WTC11 (cell line): ENCODE results near the gene CLIC6. TPM values are rescaled to one million over a fixed set of nuclear protein-coding genes. Genes with fewer than 3 reads are reported as not detected.

Experiments
- ATAC-seq: fragments of 200-7000 bp; cut with Tn5 transposase; 2 replicates; pipeline ENCODE4 v1.10.0; 2021; ENCODE audit warnings: mild to moderate bottlenecking, moderate library complexity
- CTCF ChIA-PET: fragments of 300-600 bp; sonication (Branson Sonifier 250); formaldehyde crosslinking; loops from one replicate; lab custom pipeline; 2021; ENCODE audit warnings: antibody characterized with exemption; lab: Charles Lee
- POLR2A ChIA-PET: fragments of 350-600 bp; sonication (Branson Sonifier 250); formaldehyde crosslinking; loops from one replicate; lab custom pipeline; 2021; ENCODE audit warnings: antibody characterized with exemption; lab: Charles Lee
- DNase-seq: peaks from one replicate; pipeline ENCODE4 v3.0.0; 2021; ENCODE audit warnings: low spot score
- H3K27ac Mint-ChIP-seq: 2 replicates; pipeline ENCODE4 v1.8.0; 2021; ENCODE audit warnings: mixed read lengths
- H3K27me3 Mint-ChIP-seq: 2 replicates; pipeline ENCODE4 v1.8.0; 2021; ENCODE audit warnings: low read depth, mild to moderate bottlenecking, moderate library complexity, mixed read lengths
- H3K36me3 Mint-ChIP-seq: 2 replicates; pipeline ENCODE4 v1.8.0; 2021; ENCODE audit warnings: mixed read lengths
- H3K4me1 Mint-ChIP-seq: 2 replicates; pipeline ENCODE4 v1.8.0; 2022; ENCODE audit warnings: mixed read lengths
- H3K4me3 Mint-ChIP-seq: 2 replicates; pipeline ENCODE4 v1.8.0; 2021; ENCODE audit warnings: mild to moderate bottlenecking, moderate library complexity, mixed read lengths
- H3K9me3 Mint-ChIP-seq: 2 replicates; pipeline ENCODE4 v1.8.0; 2021; ENCODE audit warnings: mixed read lengths
- AR ChIP-seq: fragments of 250-450 bp; sonication (Bioruptor Pico); IDR thresholded peaks from 2 replicates; pipeline ENCODE4 v1.9.0; 2021; ENCODE audit warnings: mild to moderate bottlenecking
- ATF6 ChIP-seq: sonication (generic); formaldehyde crosslinking; IDR thresholded peaks from 2 replicates; pipeline ENCODE4 v1.8.1; 2023; ENCODE audit warnings: mild to moderate bottlenecking, missing genetic modification reagents
- CDX4 ChIP-seq: fragments of 250-450 bp; sonication (Bioruptor Pico); IDR thresholded peaks from 2 replicates; pipeline ENCODE4 v1.9.0; 2021; ENCODE audit warnings: moderate library complexity, mild to moderate bottlenecking, inconsistent platforms, borderline replicate concordance
- E2F1 ChIP-seq: sonication (generic); formaldehyde crosslinking; IDR thresholded peaks from 2 replicates; pipeline ENCODE4 v1.8.0; 2022; ENCODE audit warnings: mild to moderate bottlenecking, missing genetic modification reagents
- FOXP1 ChIP-seq: sonication (generic); formaldehyde crosslinking; IDR thresholded peaks from 2 replicates; pipeline ENCODE4 v1.8.0; 2022; ENCODE audit warnings: missing genetic modification reagents, mild to moderate bottlenecking, moderate library complexity, borderline replicate concordance
- JUN ChIP-seq: sonication (generic); formaldehyde crosslinking; IDR thresholded peaks from 2 replicates; pipeline ENCODE4 v1.8.0; 2023; ENCODE audit warnings: mild to moderate bottlenecking, missing genetic modification reagents
- MAX ChIP-seq: sonication (generic); formaldehyde crosslinking; IDR thresholded peaks from 2 replicates; pipeline ENCODE4 v1.8.0; 2022; ENCODE audit warnings: mild to moderate bottlenecking, missing genetic modification reagents
- MLX ChIP-seq: sonication (generic); formaldehyde crosslinking; IDR thresholded peaks from 2 replicates; pipeline ENCODE4 v1.8.1; 2023; ENCODE audit warnings: mild to moderate bottlenecking, missing genetic modification reagents, moderate library complexity
- NFE2L1 ChIP-seq: sonication (generic); formaldehyde crosslinking; IDR thresholded peaks from 2 replicates; pipeline ENCODE4 v1.8.1; 2023; ENCODE audit warnings: missing genetic modification reagents
- NR1H2 ChIP-seq: sonication (generic); formaldehyde crosslinking; IDR thresholded peaks from 2 replicates; pipeline ENCODE4 v1.9.0; 2021; ENCODE audit warnings: mild to moderate bottlenecking, moderate library complexity, missing genetic modification reagents
- SMAD3 ChIP-seq: sonication (generic); formaldehyde crosslinking; IDR thresholded peaks from 2 replicates; pipeline ENCODE4 v1.8.0; 2022; ENCODE audit warnings: missing genetic modification reagents, mild to moderate bottlenecking, borderline replicate concordance
- STAT6 ChIP-seq: sonication (generic); formaldehyde crosslinking; conservative IDR thresholded peaks from 2 replicates; pipeline ENCODE4 v1.8.1; 2023; ENCODE audit warnings: mild to moderate bottlenecking, low read depth, missing genetic modification reagents, moderate library complexity
- TCF7 ChIP-seq: sonication (generic); formaldehyde crosslinking; IDR thresholded peaks from 2 replicates; pipeline ENCODE4 v1.8.0; 2022; ENCODE audit warnings: mild to moderate bottlenecking, low read depth, missing genetic modification reagents, moderate library complexity
- ZNF423 ChIP-seq: fragments of 250-450 bp; sonication (Bioruptor Pico); IDR thresholded peaks from 2 replicates; pipeline ENCODE4 v2.1.2; 2022; ENCODE audit warnings: mild to moderate bottlenecking, moderate library complexity
- ZSCAN18 ChIP-seq: fragments of 250-450 bp; sonication (Bioruptor Pico); IDR thresholded peaks from 2 replicates; pipeline ENCODE4 v2.1.2; 2022; ENCODE audit warnings: mild to moderate bottlenecking, moderate library complexity
- total RNA-seq: library from RNA; stranded (reverse); gene quantifications from 3 replicates; pipeline ENCODE4 v1.2.3, GENCODE V29; 2021

CLIC6 gene
- total RNA-seq, 1 experiment from 2014 or later, result 1.8 TPM

- DNase-seq (no peak), ATAC-seq (no peak; the same call in 1 of the 2 replicates)
- Mint-ChIP-seq H3K27ac (no peak overlapping the region), H3K27me3 (peaks cover 3% of the 10 kb centered on the region; the same call in 1 of the 2 replicates), H3K4me3 (no peak overlapping the region), H3K4me1 (peaks cover 31% of the 10 kb centered on the region), H3K36me3 (peaks cover 10% of the 10 kb centered on the region), H3K9me3 (peaks cover 16% of the 10 kb centered on the region)
- POLR2A ChIA-PET, result no interaction called here
- TF ChIP-seq NFE2L1 (CRISPR knock-in tag) (no peak), TCF7 (CRISPR knock-in tag) (no peak), ZSCAN18 (CRISPR knock-in tag) (no peak), STAT6 (CRISPR knock-in tag) (no peak), ZNF423 (CRISPR knock-in tag) (no peak), ATF6 (CRISPR knock-in tag) (no peak), JUN (no peak)
- CTCF ChIA-PET, result interaction anchor here (1.2 kb wide), 1 partner anchor 818 kb away, joined by 3 read pairs; no protein-coding TSS in a partner anchor
Measured at GRCh38 chr21:34690041-34690792, 21.4 kb downstream of the CLIC6 start.

- Mint-ChIP-seq H3K9me3 (peaks cover 19% of the 10 kb centered on the region), H3K27me3 (peaks cover 3% of the 10 kb centered on the region; the same call in 1 of the 2 replicates), H3K27ac (no peak overlapping the region), H3K4me1 (peaks cover 31% of the 10 kb centered on the region), H3K36me3 (peaks cover 13% of the 10 kb centered on the region), H3K4me3 (no peak overlapping the region)
- DNase-seq (no peak), ATAC-seq (no peak)
- no peak for TF ChIP-seq E2F1 (CRISPR knock-in tag)
- TF ChIP-seq AR (CRISPR knock-in tag), result no peak
- TF ChIP-seq SMAD3 (CRISPR knock-in tag), result no peak
- TF ChIP-seq MAX, result no peak
- no peak for TF ChIP-seq MLX (CRISPR knock-in tag)
- TF ChIP-seq NR1H2 (CRISPR knock-in tag), result no peak
- no peak for TF ChIP-seq CDX4
- TF ChIP-seq FOXP1 (CRISPR knock-in tag), result no peak
- POLR2A ChIA-PET, result no interaction called here
- CTCF ChIA-PET, result interaction anchor here (0.7 to 1.2 kb wide), 2 partner anchors 817 to 1471 kb away, joined by 3 read pairs; no protein-coding TSS in a partner anchor
Measured at GRCh38 chr21:34690793-34691175, 22.0 kb downstream of the CLIC6 start.
